Omental fat pad (tissue), 4 donors: ENCODE data around the gene KIF17. TPM values are rescaled to one million over a fixed set of nuclear protein-coding genes. Genes with fewer than 3 reads are reported as not detected.
"Not testable (repeated sequence)": the region's sequence is repeated elsewhere in the genome, so short reads cannot be mapped to it uniquely, and the experiment has no call there.

Experiments used
- ATAC-seq: fragments of 150-250 bp; one replicate; pipeline ENCODE4 v1.9.1; 2016; ENCODE audit warnings: mild to moderate bottlenecking, moderate library complexity; ENCODE audit not compliant: low FRiP score
- DNase-seq: peaks from one replicate; pipeline ENCODE4 v3.0.0-alpha.2; 2019; ENCODE audit warnings: low spot score
- total RNA-seq, 4 donors: library from RNA; depleted of rRNA; stranded (reverse); fragments of >200 nt; gene quantifications; one replicate each; pipeline ENCODE4 v1.1.0, GENCODE V29; 2016
- TF ChIP-seq, protein P1 (sequence below), 3 donors: fragments of 450-650 bp; IDR thresholded peaks; one replicate each; pipeline ENCODE4 v1.5.1; 2016 to 2017; ENCODE audit warnings: antibody characterized with exemption in 3 of 3, mild to moderate bottlenecking in 3 of 3, moderate library complexity in 2 of 3

KIF17 gene
- total RNA-seq, 4 donors from 2014 or later = 2.6 to 14.8 (median 4.1) TPM

GRCh38 chr1:20680269-20680668 lies 37.5 kb downstream of the KIF17 start:
- TF ChIP-seq, protein P1, sequence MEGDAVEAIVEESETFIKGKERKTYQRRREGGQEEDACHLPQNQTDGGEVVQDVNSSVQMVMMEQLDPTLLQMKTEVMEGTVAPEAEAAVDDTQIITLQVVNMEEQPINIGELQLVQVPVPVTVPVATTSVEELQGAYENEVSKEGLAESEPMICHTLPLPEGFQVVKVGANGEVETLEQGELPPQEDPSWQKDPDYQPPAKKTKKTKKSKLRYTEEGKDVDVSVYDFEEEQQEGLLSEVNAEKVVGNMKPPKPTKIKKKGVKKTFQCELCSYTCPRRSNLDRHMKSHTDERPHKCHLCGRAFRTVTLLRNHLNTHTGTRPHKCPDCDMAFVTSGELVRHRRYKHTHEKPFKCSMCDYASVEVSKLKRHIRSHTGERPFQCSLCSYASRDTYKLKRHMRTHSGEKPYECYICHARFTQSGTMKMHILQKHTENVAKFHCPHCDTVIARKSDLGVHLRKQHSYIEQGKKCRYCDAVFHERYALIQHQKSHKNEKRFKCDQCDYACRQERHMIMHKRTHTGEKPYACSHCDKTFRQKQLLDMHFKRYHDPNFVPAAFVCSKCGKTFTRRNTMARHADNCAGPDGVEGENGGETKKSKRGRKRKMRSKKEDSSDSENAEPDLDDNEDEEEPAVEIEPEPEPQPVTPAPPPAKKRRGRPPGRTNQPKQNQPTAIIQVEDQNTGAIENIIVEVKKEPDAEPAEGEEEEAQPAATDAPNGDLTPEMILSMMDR (IDR thresholded peaks at IDR 0.05) = no peak
- DNase-seq (no peak), ATAC-seq (no peak)

DNA sequence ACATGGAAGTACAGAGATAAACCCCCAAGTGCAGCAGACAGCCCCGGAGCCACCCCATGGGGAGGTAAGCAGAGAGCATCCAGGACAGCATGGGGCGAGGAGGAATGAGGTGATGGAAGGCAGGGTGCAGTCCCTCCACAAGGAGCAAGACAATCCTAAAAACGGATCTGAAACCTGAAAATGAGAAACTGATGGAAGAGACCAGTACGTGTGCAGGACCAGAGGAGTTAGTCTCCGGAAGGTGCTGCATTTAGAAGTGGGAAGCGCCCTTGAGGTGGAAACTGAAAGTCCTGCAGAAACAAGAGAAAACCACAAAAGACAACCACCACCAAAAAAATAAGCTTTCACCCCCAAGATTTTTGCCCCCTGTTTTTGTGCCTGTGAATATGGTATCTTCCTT lies 39.2 kb downstream of the KIF17 start:
- TF ChIP-seq, protein P1 (IDR thresholded peaks at IDR 0.05) = no peak
- no peak for ATAC-seq
- no peak for DNase-seq

DNA sequence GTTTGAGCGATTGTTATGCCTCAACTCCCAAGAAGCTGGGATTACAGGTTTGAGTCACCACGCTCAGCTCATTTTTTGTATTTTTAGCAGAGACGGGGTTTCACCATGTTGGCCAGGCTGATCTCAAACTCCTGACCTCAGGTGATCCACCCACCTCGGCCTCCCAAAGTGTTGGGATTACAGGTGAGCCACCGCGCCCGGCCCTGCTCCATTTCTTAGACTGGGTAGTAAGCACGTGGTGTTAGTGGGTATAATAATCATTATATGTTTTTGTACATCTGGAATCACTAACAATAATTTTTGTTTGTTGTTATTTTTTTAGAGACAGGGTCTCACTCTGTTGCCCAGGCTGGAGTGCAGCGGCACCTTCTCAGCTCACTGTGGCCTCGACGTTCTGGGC lies 44.2 kb downstream of the KIF17 start:
- DNase-seq, ATAC-seq: not testable (repeated sequence)

GRCh38 chr1:20672265-20672632 lies 45.6 kb downstream of the KIF17 start:
- ATAC-seq (no peak), DNase-seq (no peak)
- TF ChIP-seq, protein P1 (IDR thresholded peaks at IDR 0.05) = no peak

GRCh38 chr1:20670936-20671335 lies 46.9 kb downstream of the KIF17 start:
- no peak for DNase-seq
- ATAC-seq = no peak
- TF ChIP-seq, protein P1 (IDR thresholded peaks at IDR 0.05) = no peak

DNA sequence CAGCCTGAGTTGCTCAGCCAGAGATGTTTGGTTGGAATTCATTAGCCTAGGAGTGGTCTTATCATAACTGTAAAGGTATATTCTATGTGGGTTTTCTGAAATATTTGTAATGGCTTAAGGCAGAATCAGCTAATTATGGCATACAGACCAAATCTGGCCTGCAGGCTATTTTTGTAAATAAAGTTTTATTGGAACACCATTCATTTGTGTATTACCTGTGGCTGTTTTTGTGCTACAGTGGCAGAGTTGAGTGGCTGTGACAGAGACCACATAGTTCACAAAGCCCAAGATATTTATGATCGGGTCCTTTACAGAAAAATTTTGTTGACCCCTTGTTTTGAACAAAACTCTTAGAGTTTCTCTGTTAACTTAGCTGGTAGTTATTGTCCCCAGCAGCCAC lies 49.2 kb downstream of the KIF17 start:
- no peak for DNase-seq
- TF ChIP-seq, protein P1 (IDR thresholded peaks at IDR 0.05) = no peak
- ATAC-seq = no peak

DNA sequence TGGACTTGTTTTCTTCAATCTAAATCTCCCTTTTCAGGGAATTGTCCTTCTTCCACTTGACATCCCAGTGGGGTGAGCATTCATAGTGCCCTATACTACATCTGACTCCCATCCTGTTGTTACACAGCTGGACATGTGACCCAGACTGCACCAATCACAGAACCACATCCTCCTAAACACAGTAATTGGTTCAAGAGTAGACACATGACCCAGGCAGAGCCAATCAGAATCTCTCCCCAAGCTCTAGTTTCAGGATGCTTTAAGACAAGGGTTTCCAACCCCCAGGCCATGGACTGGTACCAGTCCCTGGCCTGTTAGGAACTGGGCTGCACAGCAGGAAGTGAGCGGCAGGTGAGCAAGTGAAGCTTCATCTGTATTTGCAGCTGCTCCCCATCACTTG lies 51.0 kb downstream of the KIF17 start:
- ATAC-seq = no peak
- no peak for DNase-seq
- TF ChIP-seq, protein P1 (IDR thresholded peaks at IDR 0.05) = no peak

GRCh38 chr1:20666146-20666545 lies 51.7 kb downstream of the KIF17 start:
- no peak for DNase-seq
- TF ChIP-seq, protein P1 (IDR thresholded peaks at IDR 0.05) = no peak
- ATAC-seq = no peak
